Measurements from ENCODE around the gene EHD3.

- no peak for TF ChIP-seq CTCF (IDR thresholded peaks at IDR 0.05)
- no peak for TF ChIP-seq POLR2A (IDR thresholded peaks at IDR 0.05)
Measured at GRCh38 chr2:31271851-31272267, 37.9 kb downstream of the EHD3 start.
